ELF-1 (cell line): ENCODE results near the gene SCUBE1.
"Not testable (repeated sequence)": the region's sequence is repeated elsewhere in the genome, so short reads cannot be mapped to it uniquely, and the experiment has no call there.

Experiments
- DNase-seq: peaks from one replicate; pipeline ENCODE4 v3.0.0-alpha.2; 2016; ENCODE audit warnings: low read depth, low spot score

Gene SCUBE1

GRCh38 chr22:43302531-43303041 is 40.6 kb downstream of the SCUBE1 start:
- no peak for DNase-seq

- DNase-seq, result no peak
Measured at GRCh38 chr22:43301866-43302265, 41.3 kb downstream of the SCUBE1 start.

GRCh38 chr22:43300891-43301676 is 42.1 kb downstream of the SCUBE1 start:
- no peak for DNase-seq

- DNase-seq, result no peak
Measured at GRCh38 chr22:43299736-43300135, 43.4 kb downstream of the SCUBE1 start.

GRCh38 chr22:43298062-43298801 is 44.9 kb downstream of the SCUBE1 start:
- peak; percentile 43 for DNase-seq

- no peak for DNase-seq
Measured at GRCh38 chr22:43297270-43298061, 45.7 kb downstream of the SCUBE1 start.

- DNase-seq, result no peak
Measured at GRCh38 chr22:43296276-43296902, 46.8 kb downstream of the SCUBE1 start.

- DNase-seq, result no peak
Measured at GRCh38 chr22:43295660-43296059, 47.5 kb downstream of the SCUBE1 start.

- DNase-seq, result no peak
Measured at GRCh38 chr22:43295173-43295572, 48.0 kb downstream of the SCUBE1 start.

GRCh38 chr22:43293655-43294392 is 49.3 kb downstream of the SCUBE1 start:
- DNase-seq, result peak; percentile 66

GRCh38 chr22:43293259-43293654 is 49.9 kb downstream of the SCUBE1 start:
- peak; percentile 65 for DNase-seq

GRCh38 chr22:43292630-43293018 is 50.5 kb downstream of the SCUBE1 start:
- DNase-seq, result no peak

GRCh38 chr22:43291381-43291780 is 51.8 kb downstream of the SCUBE1 start:
- no peak for DNase-seq

- DNase-seq, result no peak
Measured at GRCh38 chr22:43289976-43290721, 53.0 kb downstream of the SCUBE1 start.

GRCh38 chr22:43289531-43289963 is 53.6 kb downstream of the SCUBE1 start:
- DNase-seq, result no peak

- DNase-seq, result no peak
Measured at GRCh38 chr22:43288807-43289420, 54.3 kb downstream of the SCUBE1 start.

- no peak for DNase-seq
Measured at GRCh38 chr22:43288378-43288777, 54.8 kb downstream of the SCUBE1 start.

- DNase-seq, result no peak
Measured at GRCh38 chr22:43287441-43287840, 55.7 kb downstream of the SCUBE1 start.

- DNase-seq, result no peak
Measured at GRCh38 chr22:43281394-43281793, 61.8 kb downstream of the SCUBE1 start.

- not testable (repeated sequence) for DNase-seq
Measured at GRCh38 chr22:43280523-43280886, 62.7 kb downstream of the SCUBE1 start.
